HG03025 (cell line): ENCODE data around the gene MFSD12.

Experiments
- ATAC-seq: cut with Tn5 transposase; IDR thresholded peaks from one replicate; pipeline ENCODE4 v1.9.1; 2021; ENCODE audit warnings: mild to moderate bottlenecking, moderate library complexity; ENCODE audit not compliant: unreplicated experiment, low FRiP score

Gene MFSD12

GRCh38 chr19:3526507-3527237, 30.7 kb downstream of the MFSD12 start:
- no peak for ATAC-seq

DNA sequence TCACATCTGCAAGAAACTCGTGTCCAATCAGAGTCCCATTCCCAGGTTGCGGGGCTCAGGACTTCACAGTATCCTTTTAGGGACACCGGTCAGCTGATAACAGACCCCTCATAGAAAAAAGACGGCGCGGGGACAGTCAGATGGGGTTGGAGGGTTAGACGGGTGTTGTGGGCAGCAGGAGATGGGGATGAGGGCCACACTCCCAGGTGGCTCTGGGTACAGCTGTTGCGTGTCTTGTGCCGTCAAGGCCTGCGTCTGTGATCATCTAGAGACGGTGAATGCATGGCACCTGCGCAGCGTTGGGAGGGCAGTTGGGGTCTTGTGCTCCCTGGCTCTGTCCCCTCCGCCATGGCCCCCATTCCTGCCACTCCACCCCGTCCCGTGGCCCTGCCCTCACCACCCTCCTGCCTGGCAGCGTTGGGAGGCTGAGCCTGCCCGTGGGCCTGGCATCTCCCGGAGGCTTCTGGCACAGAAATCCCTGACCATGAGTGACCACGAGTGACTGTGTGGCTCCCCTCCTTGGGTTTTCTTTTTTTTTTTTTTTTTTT, 32.4 kb downstream of the MFSD12 start:
- no peak for ATAC-seq

DNA sequence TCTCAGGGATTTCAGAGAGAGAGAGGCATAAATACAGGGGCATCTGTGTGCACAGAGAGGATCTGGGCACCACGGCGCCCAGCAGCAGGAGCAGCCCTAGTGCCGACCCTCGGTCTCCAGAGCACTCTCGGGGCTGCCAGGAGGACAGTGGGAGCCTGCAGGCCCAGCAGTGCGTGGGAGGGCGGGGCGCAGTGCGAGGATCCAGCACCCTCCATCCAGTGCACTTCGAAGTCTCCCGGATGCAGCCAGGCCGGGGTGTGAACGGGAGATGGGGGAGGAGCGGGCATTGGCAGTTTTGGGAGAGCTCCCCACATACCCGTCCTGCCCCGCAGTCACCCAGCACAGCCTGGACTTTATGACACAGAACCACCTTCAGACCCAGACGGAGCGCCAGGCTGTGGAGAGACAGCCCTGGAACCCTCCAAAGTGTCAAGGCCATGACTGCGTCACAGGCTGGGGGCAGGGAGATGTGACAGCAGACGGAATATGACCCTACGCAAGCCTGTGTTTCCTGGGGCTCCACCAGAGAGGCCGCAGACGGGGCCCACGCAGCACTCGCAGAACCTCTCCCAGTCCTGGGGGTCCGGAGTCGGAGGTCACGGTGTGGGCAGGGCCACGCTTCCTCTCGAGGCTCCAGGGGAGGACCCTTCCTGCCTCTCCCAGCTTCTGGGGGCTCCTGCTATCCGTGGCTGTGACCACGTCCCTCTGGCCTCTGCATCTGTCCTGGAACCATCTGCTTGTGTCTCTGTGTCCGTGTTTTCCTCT, 33.1 kb downstream of the MFSD12 start:
- no peak for ATAC-seq

GRCh38 chr19:3523361-3524077, 33.9 kb downstream of the MFSD12 start:
- ATAC-seq = no peak

DNA sequence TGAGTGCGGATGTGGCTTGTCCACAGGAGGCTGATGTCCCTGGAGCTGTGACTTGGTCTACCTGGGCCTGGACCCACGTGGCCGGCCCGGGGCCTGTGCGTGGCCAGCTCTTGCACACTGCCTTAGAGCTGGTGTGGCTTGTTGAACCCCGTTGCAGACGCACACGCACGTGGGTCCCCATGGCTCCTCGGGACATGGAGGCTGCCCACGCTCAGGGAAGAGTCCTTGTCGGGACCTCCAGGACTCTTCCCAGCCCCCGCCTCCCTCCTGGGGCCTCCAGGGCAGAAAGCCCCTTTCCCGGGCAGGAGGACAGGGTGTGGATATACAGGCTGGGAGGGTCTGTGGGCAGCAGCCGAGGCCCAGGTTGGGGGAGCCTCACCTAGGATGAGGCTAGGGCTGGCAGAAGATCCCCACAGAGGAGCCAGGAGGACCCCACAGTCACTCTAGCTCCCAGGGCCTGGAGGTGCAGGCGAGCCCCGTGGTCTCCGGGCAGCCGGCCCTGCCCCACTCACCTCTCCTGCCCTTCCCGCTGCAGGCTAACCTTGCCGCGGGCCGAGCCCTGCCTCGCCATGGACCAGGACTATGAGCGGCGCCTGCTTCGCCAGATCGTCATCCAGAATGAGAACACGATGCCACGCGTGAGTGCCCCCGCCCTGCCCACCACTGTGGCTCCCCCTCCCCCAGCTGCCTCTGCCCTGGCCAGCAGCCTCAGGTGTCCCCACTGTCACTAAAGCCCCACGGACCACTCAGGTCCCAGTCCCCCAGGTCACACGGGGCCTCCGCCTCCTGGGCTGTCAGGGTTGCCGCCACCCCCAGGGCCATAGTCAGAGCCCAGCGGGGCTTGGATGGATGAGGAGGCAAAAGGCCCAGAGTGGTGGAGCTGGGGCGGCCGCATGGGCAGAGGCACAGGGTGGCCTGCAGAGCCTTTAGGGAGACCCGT, 34.7 kb downstream of the MFSD12 start:
- no peak for ATAC-seq

- no peak for ATAC-seq
Measured at GRCh38 chr19:3521104-3521445, 36.3 kb downstream of the MFSD12 start.

GRCh38 chr19:3520166-3521103, 37.0 kb downstream of the MFSD12 start:
- no peak for ATAC-seq

- ATAC-seq = no peak
Measured at GRCh38 chr19:3519126-3519525, 38.3 kb downstream of the MFSD12 start.

DNA sequence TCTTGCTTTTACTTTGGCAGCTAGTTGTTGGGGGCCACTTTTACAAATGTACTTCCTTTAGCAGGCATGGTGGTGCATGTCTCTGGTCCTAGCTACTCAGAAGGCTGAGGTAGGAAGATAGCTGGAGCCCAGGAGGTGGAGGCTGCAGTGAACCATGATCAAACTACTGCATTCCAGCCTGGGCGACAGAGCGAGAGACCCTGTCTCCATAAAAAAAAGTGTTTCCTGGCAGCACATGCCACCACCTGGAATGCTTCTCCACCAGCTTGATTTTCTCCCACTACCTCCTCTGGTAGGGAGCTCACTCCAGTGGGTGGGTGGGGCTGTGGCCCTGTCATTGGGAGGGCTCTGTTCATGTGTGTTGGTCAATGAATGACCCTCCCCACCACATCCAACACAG, 38.7 kb downstream of the MFSD12 start:
- no peak for ATAC-seq

DNA sequence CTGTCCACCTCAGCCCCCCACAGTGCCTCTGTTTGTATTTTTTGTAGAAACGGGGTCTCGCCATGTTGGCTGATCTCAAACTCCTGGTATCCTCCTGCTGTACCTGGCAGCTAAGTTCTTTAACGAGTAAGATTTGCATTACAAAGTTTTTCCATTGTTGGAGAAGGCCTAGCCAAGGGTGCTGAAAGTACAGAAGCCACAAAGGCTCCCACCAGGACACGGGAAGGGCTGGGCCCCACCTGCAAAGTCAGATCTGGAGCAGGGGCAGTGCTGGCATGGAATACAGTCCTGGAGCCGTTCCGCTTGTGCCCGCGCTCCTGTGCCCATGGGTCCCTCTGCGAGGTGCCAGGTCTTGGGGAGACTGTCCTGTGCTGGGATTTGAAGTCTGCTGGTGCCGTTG, 39.1 kb downstream of the MFSD12 start:
- ATAC-seq = no peak

DNA sequence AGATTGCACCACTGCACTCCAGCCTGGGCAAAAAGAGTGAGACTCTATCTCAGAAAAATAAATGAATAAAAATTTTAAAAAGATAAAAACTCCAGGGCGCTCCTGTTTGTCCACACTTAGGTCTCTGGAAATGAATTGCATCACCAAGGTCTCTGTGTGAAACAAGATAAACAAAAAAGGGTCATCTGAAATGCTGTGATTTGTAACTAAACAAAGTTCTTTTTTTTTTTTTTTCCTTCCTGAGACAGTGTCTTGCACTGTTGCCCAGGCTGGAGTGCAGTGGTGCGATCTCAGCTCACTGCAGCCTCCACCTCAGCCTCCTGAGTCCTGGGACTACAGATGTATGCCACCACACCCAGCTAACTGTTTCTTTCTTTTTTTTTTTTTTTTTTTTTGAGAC, 39.7 kb downstream of the MFSD12 start:
- no peak for ATAC-seq

- no peak for ATAC-seq
Measured at GRCh38 chr19:3516675-3517207, 40.6 kb downstream of the MFSD12 start.

GRCh38 chr19:3515891-3516422, 41.4 kb downstream of the MFSD12 start:
- ATAC-seq = no peak

GRCh38 chr19:3514930-3515329, 42.5 kb downstream of the MFSD12 start:
- ATAC-seq = no peak

- no peak for ATAC-seq
Measured at GRCh38 chr19:3513229-3514140, 43.9 kb downstream of the MFSD12 start.

GRCh38 chr19:3512562-3513228, 44.7 kb downstream of the MFSD12 start:
- no peak for ATAC-seq
